Ramos (cell line): ENCODE results near the gene OR51B5.
"Not testable (repeated sequence)": the region's sequence is repeated elsewhere in the genome, so short reads cannot be mapped to it uniquely, and the experiment has no call there.

Experiments used
- in situ Hi-C: fragments of 300-500 bp; cut with MboI; formaldehyde crosslinking; loops from one replicate; pipeline ENCODE4 v1.14.3; 2022; ENCODE audit warnings: low sequenced_read_pairs; ENCODE audit not compliant: unreplicated experiment

Gene OR51B5

GRCh38 chr11:5343474-5344335 is at the start of gene OR51B5:
Gene OR51B5 (minus strand): TSS chr11:5343524. CDS start chr11:5343524, 0 bp downstream.
- in situ Hi-C loops: no loop called here

DNA sequence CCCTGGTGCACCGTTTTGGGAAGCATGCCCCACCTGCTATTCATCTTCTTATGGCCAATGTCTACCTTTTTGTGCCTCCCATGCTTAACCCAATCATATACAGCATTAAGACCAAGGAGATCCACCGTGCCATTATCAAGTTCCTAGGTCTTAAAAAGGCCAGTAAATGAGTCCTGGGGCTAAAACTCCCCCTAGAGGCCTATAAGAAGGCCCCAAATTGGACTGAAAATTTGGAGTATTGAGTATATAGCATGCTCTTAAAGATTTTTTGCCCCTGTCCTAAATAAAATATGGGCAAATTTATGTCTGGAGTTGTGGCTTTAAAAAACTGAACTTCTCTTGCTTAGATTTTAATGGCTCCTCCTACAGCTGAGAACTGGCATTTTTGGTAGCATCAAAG is 46.9 kb upstream of the OR51B5 start:
- in situ Hi-C loops: loop anchor here (25.0 kb wide), 1 partner anchor 753 kb away; the partner anchor contains the start of genes OR51D1 and OR51E1

GRCh38 chr11:5384335-5384734 is 41.0 kb upstream of the OR51B5 start:
- in situ Hi-C loops: loop anchor here (25.0 kb wide), 1 partner anchor 747 kb away; the partner anchor contains the start of genes OR51D1 and OR51E1

DNA sequence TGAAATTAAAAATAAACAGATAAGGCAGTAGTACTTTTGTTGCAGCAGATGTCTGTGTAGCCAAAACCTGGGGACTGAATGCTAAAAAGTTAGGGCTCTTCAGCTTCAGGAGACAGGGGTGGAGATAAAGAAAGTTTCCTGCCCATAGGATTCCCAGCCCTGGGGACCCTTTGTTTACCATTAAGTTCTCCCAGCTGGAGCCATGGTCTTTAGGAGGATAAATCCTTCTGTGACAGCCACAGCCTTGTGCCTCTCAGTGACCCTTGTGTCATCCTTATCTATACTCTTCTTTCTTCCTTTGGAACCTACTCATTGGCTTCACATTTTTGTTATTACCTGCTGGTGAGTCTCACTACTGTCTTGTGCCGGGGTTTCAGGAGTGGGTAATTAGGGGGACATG is 40.3 kb upstream of the OR51B5 start, which contains the start of gene OR51M1:
OR51M1 (plus strand) TSS at position 237 of the 400 bp plus-strand sequence. CDS start 5,587 bp downstream, outside the sequence.
- in situ Hi-C loops: loop anchor here (25.0 kb wide), 1 partner anchor 746 kb away; the partner anchor contains the start of genes OR51D1 and OR51E1

DNA sequence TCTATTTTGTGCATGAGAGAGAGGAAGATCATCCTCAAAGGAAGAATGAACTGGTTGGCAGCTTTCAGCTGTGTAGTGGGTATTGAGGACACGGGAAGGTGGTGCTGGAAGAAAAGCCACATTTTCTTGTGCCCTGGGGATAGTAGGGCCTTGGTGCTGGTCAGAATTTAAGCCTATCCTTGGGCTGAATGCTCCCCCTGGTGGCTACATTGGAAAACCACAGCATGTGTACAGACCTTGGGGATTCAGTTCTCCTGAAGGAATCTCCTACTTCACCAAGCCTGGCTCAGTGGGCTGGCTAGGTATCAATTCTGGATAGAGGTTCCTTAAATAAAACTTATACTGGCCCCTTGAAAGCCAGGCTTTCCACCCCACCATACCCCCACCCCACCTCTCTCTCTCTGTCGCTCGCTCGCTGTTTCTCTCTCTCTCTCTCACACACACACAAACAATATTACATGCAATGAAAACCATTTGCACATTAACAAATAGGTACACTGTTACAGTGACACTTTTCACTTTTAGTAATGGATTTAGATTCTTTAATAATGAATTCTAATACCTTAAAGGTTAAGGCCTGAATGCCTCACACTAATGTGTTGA is 37.5 kb upstream of the OR51B5 start:
- in situ Hi-C loops: loop anchor here (25.0 kb wide), 1 partner anchor 744 kb away; the partner anchor contains the start of genes OR51D1 and OR51E1

DNA sequence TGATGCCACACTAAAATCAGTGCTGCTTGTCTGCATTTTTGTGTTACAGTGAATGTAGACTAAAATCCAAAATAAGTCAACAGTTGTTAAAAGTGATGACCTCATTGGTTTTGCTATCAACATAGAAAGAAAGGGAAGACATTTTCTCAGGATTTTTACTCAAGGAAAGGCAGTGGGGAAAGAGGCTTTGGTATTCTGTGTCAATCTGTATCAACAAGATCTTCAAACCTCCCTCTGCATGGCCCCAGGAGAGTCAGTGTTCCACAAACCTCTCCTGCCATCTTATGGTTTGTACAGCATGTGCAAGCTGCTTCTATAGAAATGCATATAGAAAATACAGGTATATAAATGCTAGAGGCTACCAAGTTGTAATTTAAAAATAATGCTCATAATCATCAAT is 26.5 kb upstream of the OR51B5 start:
- in situ Hi-C loops: no loop called here

GRCh38 chr11:5368502-5369043 is 25.2 kb upstream of the OR51B5 start:
- in situ Hi-C loops: no loop called here

- in situ Hi-C loops: no loop called here
Measured at GRCh38 chr11:5367448-5368074, 24.2 kb upstream of the OR51B5 start.

- in situ Hi-C loops: no loop called here
Measured at GRCh38 chr11:5366856-5367255, 23.5 kb upstream of the OR51B5 start.

DNA sequence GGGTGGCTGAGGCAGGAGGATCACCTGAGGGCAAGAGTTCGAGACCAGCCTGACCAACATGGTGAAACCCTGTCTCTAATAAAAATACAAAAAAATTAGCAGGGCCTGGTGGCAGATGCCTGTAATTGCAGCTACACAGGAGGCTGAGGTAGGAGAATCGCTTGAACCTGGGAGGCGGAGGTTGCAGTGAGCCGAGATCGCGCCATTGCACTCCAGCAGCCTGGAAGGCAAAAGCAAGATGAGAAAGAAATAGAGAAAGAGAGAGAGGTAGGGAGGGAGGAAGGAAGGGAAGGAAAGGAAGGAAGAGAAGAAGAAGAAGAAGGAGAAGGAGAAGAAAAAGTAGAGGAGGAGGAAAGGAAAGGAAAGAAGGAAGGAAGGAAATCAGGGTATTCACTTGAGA is 23.0 kb upstream of the OR51B5 start:
- in situ Hi-C loops: not testable (repeated sequence)

DNA sequence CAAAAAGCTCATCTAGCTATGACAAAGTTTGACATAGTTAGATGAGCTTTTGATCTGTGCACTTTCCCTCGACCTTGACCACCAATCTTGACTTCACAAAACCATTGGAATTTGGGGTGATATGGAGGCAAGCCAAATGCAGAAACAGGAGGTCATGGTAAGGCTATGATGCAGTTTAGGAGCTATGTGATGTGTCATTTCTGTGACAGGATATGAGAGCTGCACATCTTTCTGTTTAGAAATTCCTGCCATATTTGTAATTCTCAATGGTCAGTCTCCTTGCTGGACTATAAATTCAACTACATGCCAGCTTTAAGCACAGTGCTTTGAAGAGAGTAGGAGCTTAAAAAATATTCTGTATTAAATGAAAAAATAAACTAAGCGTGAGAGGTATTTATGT is 20.9 kb upstream of the OR51B5 start:
- in situ Hi-C loops: no loop called here

DNA sequence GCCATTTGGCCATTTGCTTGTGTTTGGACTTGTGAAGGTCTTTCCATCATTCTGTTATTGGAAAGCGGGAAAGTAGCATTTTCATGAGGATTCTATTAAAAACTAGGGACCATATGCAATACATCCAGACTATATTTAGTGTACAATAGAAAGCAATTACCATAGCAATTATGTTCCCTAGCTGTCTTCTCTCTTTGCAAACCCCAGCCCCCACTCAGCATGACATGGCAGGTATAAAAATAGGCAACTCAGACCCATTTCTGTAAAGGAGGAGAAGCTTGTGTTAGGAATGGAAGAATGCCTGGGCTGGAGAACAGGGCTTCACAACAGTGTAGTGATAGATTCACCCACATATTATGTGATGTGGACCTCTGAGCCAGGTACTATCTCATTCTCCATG is 20.4 kb upstream of the OR51B5 start:
- in situ Hi-C loops: no loop called here

DNA sequence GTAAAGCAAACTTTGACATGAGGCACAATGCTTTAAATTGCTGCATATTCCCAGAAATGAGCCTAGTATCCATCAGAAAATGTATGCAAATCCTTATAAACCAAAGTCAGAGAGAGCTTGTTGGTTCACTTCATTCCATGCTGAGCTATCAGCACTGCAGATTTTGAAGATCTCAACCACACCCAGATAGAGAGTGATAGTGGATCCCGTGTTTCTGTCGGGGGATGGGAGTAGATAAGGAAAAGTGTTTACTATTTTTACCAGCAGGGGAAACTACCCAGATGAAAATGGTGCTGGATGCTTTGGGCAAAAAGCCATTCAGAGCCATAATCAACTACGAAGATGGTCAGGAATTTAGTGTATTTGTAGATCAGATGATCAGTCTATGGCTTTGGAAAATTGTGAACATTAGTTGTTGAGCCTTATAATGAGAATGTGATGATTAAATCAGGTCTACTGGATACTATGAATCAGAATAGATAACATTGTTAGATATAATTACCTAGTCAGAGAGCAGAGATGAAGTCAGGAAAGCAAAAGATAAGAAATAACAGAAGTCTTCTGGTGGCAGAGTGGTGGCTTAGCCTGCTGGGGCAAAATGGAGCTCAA is 18.8 kb upstream of the OR51B5 start:
- in situ Hi-C loops: no loop called here

GRCh38 chr11:5356031-5356430 is 12.7 kb upstream of the OR51B5 start:
- in situ Hi-C loops: not testable (repeated sequence)

DNA sequence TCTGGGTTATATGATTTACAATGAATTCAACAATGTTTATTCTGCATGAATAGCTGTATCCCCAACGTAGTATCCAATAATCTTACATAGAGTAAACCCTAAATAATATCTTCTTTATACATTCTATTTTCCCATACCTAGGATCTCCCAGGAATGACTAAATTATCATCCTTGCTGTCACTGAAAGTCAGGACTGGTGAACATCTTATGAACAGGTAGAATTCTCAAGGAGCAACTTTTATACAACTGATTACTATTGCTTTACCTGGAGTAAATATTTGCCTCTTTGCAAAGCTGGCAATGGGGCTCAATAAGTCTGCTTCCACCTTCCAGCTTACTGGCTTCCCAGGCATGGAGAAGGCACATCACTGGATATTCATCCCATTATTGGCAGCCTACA is 7.9 kb upstream of the OR51B5 start, which contains the start of gene OR51B6:
OR51B6 (plus strand) TSS at position 301 of the 400 bp plus-strand sequence; CDS start at position 301, 0 bp downstream.
- in situ Hi-C loops: no loop called here

DNA sequence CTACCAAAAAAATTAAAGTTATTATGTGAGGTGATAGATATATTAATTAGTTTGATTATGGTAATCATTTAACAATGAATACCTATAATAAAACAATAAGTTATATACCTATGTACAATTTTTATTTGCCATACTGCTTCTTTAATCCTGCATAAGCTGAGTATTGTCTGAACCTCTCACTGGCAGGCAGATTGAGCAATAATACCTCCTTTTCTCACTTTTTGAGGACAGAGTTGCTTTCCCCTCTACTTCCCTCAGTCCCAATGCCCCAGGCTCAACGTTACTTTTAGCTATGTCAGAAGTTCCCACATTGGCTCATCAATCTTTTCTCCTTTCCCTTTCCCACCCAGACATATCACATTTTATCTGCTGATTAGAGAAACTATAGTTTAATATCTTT is 6.2 kb upstream of the OR51B5 start:
- in situ Hi-C loops: no loop called here

GRCh38 chr11:5348551-5349194 is 5.3 kb upstream of the OR51B5 start:
- in situ Hi-C loops: no loop called here

DNA sequence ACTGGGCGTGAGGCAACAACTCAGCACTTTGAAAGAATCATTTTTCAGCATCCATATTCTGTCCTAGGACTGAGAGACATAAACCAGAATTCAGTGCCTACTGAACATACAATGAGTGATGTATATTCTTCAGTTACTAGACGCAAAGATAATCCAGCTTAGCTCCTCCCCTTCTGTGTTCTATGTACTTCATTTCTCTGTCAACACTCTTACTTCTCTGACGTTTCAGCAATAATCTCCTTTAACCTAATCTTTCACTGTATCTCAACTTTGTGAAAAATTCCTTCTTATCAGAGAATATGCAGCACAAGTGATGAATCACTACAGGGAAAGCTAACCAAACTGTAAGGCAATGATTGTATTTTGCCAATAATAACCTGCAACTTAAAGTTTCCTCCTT is 2.5 kb upstream of the OR51B5 start:
- in situ Hi-C loops: no loop called here

DNA sequence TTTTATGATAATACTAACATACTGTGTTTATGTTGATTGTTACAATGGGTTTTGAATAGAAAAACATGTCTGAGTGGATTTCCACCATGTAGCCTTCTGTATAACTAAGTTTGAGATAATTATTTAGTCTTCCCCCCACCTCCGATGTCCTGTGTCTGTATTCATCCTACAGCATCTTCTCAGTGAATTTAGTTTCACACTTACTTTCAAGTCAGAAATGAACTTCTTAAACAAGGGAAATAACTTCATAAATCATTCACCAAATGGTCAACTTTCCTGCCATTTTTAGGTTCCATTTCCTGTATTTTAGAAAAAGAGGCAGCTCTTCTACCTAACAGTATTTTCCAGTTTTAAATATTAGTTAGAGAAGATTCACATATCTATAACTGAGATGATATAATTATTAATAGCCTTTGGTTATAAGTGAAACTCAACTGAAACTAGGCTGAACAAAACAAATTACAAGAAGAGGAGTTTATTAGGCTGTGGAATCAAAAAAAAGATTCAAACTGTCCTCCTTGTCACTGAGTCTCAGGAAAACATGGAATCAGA is 3.5 kb downstream of the OR51B5 start:
- in situ Hi-C loops: no loop called here
